Skin epidermis (tissue), 12 donors: ENCODE measurements around the gene MS4A6E.

Experiments
- H3K27ac ChIP-seq, 21 experiments: fragments of 200-600 bp; sonication (generic) in 11 of 21; one replicate each; pipeline ENCODE4 v1.5.0; 2020; ENCODE audit warnings: mild to moderate bottlenecking in 3 of 21, inconsistent platforms in 2 of 21, moderate library complexity in 2 of 21
- H3K4me3 ChIP-seq, 7 experiments: fragments of 200-600 bp; sonication (generic) in 2 of 7; one replicate each; pipeline ENCODE4 v1.5.0; 2020; ENCODE audit warnings: inconsistent platforms in 2 of 7, mild to moderate bottlenecking in 2 of 7, moderate library complexity in 1 of 7

MS4A6E gene

DNA sequence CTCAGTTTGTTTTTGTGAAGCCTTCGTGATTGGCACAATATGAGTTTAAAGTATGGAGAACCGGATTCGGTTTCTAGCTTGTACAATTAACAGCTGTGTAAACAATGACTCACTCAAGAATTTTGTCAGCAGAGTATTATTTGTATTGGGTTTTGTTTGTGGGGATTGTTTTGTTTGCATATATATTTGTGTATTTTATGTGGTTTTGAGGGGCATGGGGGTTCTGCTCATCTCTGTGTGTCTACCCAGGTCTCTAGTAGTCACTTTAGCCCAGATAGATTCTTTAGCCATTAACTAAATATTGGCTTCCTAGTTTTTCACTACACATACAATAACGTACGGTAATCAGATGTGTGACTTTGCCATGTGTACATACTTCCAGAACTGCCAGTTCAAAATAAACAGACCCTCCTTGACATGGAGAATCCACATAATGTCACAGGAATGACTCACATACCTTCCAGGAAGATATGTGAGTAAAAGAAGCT is 43.8 kb downstream of the MS4A6E start:
- Histone ChIP-seq H3K4me3 (no peak overlapping the region), H3K27ac (no peak overlapping the region)

DNA sequence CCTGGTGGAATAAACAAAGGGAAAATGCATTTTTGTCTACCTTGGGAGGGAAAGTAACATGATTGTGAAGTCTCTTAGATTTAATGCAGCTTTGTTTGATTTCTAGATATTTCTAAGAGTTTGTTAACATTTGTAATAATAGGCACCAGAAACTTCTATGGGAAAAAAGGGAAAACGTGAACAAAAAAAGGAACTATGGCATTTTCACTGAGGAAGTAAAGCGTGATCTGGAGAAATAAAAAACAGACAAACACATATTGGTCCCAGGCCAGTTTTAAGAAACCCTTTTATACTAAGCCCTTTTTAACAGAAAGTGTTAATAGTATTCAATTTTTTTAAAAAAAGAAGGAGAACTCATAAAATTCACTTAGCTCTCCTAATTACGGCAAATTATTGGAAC is 44.3 kb downstream of the MS4A6E start:
- no peak overlapping the region for H3K4me3 ChIP-seq
- H3K27ac ChIP-seq, result no peak overlapping the region

DNA sequence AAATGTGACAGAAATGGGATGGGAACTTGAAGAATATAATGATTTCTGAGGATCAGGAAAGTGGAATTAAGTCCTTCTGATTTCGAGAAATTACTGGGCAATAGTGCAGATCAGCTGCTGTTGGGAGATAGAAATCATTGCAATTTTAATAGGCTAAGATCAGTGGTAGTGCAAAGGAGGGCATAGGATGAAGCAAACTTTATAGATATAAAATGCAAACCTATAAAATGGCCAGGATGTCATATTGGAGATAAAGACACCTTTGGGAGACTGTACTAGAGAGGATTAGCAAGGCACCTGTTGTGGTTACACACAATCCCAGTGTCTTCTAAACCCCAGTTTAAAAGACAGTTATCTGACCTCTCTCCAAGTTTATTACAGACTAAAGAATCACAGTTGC is 44.8 kb downstream of the MS4A6E start:
- no peak overlapping the region for H3K4me3 ChIP-seq
- no peak overlapping the region for H3K27ac ChIP-seq

DNA sequence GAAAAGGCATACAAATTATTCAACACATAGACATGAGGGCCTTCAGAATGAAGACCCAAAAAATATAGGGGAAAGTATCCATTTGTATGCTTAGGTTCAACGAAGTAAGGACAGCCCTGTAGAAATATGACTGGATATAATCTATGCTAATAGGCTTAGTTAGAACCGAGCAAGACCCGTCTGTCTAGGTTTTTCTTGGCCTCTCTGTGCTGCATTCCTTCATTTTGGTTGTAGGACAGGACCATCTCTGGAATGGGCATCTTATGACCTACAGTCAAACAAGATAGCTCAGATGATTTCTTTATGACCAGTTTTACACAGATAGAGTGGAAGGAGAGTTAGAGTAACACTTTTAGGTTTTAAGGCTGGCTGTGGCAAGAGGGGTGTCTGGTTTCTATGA is 45.7 kb downstream of the MS4A6E start:
- H3K4me3 ChIP-seq, result no peak overlapping the region
- no peak overlapping the region for H3K27ac ChIP-seq

DNA sequence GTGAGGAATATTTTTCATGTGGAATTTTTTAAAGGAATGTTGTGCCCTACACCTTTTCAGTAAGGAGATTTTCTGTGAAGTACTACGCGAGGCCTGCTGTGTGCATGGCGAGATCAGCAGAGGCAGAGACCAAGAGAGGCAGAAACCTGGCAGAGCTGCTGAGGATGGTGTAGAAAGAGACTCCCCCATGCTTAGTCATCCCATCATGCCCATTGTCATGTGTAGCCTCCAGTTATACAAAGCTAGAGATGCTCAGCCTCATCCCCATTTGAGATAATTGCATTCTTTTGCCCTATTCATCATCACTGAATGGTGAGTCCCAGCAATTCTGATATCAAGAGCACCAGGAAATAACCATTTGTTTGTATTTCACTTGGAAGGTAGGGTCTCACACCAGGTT is 48.3 kb downstream of the MS4A6E start:
- Histone ChIP-seq H3K4me3 (no peak overlapping the region), H3K27ac (no peak overlapping the region)

DNA sequence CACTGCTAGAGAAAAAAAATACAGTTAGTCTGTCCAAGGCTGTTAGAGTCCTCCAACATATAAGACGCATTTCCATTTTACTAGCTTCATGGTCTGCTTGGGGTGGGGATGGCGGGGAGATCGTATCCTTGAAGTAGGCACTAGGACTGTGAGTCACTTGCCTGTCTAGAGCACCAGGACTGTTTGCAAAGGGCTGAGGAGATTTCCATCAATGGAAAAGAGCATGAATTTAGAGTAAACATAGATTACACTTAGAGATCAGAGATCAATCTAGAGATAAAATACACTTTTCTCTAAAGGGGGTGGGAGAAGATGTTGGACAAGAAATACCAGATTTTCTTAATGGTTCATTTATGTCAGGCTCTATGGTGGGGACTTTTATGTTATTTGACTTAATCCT is 49.5 kb downstream of the MS4A6E start:
- Histone ChIP-seq H3K27ac (peak overlapping the region in 3 of 21 experiments; percentile 4 to 77 (median 15)), H3K4me3 (no peak overlapping the region)

DNA sequence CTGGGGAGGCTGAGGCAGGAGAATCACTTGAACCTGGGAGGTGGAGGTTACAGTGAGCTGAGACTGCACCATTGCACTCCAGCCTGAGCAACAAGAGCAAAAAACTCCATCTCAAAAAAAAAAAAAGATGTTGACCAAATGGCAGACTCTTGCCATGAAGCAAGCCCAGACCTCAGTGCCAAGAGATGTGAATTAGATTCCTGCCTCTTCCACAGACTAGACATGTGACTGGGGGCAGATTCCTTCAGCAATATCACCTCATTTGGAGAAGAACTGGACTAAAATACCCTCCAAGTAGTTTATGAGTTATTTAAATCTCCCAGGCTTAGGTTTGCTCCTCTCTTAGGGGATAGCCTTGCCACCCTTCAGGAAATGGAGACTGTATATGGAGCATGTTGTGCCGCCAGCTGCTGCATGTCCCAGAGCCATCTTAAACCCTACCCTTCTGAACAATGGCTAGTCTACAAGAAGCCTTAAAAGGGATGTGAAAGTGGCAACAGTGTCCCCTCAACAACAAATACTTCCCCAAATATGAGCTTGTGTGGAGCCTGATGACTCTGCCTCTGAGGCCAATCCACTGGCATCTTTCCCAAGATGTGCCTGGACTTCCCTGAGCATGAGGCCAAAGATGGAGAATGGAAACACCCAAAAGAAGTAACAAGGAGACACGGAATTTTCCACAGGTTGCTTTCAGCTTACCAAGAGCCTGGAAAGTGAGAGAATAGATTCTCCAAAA is 50.5 kb downstream of the MS4A6E start:
- H3K27ac ChIP-seq, result peak overlapping the region in 8 of 21 experiments; percentile 3 to 77 (median 40)

DNA sequence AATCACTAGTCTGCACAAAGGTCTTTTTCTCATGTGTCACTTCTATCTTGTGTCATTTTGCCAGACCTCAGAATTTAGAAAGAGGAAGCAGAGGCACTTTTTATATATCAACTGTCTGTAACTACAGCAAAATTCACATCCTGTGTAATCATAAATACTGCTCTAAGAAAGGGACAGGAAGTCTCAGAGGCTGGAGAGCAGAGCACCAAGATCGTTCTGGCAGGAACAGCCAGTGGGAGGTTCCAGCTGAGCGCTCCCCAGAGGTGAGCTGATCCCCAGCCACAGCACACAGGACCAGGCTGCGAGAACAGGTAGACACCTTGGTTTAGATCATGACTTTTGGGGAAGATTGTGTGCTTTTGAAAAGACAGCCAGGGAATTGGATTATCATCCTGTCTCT is 51.3 kb downstream of the MS4A6E start, which contains the start of gene MS4A7:
MS4A7 (plus strand) TSS at position 179 of the 400 bp plus-strand sequence. CDS start 4,610 bp downstream, outside the sequence.
- H3K27ac ChIP-seq, result peak within 1 kb of the TSS in 14 of 21 experiments; percentile 3 to 77 (median 46)
- H3K4me3 ChIP-seq, result peak within 1 kb of the TSS in 5 of 7 experiments; percentile 3 to 22 (median 12)

More for the DNA sequence above, 50.5 kb downstream of the MS4A6E start:
- H3K4me3 ChIP-seq, result no peak overlapping the region

DNA sequence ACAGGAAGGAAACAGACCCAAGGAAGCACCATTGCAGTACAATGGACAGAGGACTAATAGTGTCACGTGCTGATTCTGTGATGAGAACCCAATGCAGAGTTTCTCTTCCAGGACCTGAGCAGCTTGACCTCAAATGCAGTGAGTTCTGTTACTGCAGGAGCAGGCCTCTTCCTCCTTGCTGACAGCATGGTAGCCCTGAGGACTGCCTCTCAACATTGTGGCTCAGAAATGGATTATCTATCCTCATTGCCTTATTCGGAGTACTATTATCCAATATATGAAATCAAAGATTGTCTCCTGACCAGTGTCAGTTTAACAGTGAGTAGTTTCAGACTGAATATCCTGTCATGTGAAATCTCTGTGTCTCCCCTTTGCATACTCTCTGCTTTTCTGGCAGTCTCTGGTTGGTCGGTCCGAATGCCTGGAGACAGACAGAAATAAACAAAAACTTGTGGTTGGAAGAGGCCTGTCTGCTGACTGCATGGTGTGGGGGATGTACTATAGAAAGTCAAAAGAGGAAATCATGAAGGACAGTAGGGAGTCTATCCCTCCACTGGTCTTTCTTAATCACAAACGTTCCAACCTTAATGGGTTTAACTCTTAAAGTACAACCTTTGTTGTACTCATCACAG is 62.3 kb downstream of the MS4A6E start:
- H3K27ac ChIP-seq, result peak overlapping the region in 4 of 21 experiments; percentile 27 to 47 (median 38)

DNA sequence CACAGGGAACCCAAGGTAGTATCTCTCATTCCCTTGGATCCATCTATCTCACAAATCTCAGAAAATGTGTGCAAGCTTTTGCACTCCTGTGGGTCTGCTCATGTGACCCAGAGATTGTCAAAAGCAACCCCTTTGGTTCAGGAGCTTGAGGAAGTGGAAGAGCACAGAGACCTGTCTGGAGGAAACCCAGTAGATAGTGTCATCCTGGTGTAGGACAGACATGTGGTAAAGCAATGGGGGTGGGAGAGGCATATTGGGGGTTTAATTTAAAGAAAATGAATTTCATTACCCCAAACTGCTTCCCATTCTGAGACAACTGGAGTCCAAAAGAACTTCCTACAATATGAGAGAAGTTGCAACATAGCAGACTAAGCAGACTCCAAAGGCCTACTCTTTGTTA is 63.4 kb downstream of the MS4A6E start:
- no peak overlapping the region for H3K4me3 ChIP-seq
- peak overlapping the region in 4 of 21 experiments; percentile 4 to 47 (median 32) for H3K27ac ChIP-seq

More for the DNA sequence above, 62.3 kb downstream of the MS4A6E start:
- H3K4me3 ChIP-seq, result no peak overlapping the region
